HAP-1 (cell line): ENCODE measurements around the gene GABRB3.

Source experiments
- DNase-seq, 2 experiments: peaks; one replicate each; pipeline ENCODE4 v3.0.0-alpha.2; 2016 to 2020; ENCODE audit warnings: low spot score in 2 of 2
- H3K27me3 ChIP-seq: fragments of 250-450 bp; sonication (Bioruptor Pico); 2 replicates; pipeline ENCODE4 v1.5.1; 2020; ENCODE audit warnings: low read depth, mild to moderate bottlenecking, moderate library complexity
- H3K36me3 ChIP-seq: fragments of 250-450 bp; sonication (Bioruptor Pico); replicated peaks from 2 replicates; pipeline ENCODE4 v1.5.1; 2020; ENCODE audit warnings: mild to moderate bottlenecking
- H3K4me1 ChIP-seq: fragments of 250-450 bp; sonication (Bioruptor Pico); 2 replicates; pipeline ENCODE4 v1.5.1; 2020; ENCODE audit warnings: mild to moderate bottlenecking
- H3K4me3 ChIP-seq: fragments of 250-450 bp; sonication (Bioruptor Pico); 2 replicates; pipeline ENCODE4 v1.5.1; 2020; ENCODE audit warnings: mild to moderate bottlenecking, moderate library complexity
- H3K9me3 ChIP-seq: fragments of 250-450 bp; sonication (Bioruptor Pico); 2 replicates; pipeline ENCODE4 v1.5.1; 2020; ENCODE audit warnings: mild to moderate bottlenecking, moderate library complexity
- in situ Hi-C: fragments of 300-500 bp; cut with MboI; formaldehyde crosslinking; loops from 3 replicates; pipeline ENCODE4 v1.14.3; 2020; ENCODE audit warnings: low sequenced_read_pairs, inconsistent platforms, mixed read lengths

Gene GABRB3

DNA sequence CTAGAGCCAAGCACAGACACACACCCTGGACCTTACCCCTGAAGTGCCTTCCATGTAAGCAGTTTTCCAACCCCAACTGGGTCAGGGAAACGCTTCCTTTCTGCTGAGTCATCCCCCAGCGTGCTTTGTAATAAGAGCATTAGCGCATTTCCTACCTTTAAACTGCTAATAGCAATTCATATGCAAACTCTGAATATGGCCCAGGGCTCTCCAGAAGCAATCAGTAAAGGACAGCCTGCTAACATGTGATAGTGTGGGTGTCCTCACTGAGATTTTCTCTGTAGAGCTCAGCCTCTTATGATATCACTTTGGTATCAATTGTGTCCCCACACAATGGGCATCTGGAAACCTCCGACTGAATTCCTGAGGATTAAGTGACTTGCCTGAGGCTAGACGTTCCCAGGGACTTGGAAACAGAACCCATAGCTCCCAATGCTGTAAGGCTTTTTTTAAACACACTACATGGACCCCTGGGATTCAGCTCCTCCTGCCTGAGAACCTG lies 5.6 kb downstream of the GABRB3 start:
- peaks cover 66% of the 10 kb centered on the region for H3K4me1 ChIP-seq
- DNase-seq: peak; percentile 89 to 98
- peaks cover 8% of the 10 kb centered on the region for H3K36me3 ChIP-seq
- no peaks in the 10 kb centered on the region for H3K27me3 ChIP-seq
- in situ Hi-C loops: no loop called here
- H3K4me3 ChIP-seq: no peak overlapping the region
- no peaks in the 10 kb centered on the region for H3K9me3 ChIP-seq

- Histone ChIP-seq H3K27me3 (no peaks in the 10 kb centered on the region), H3K36me3 (peaks cover 8% of the 10 kb centered on the region), H3K4me1 (peaks cover 75% of the 10 kb centered on the region), H3K9me3 (no peaks in the 10 kb centered on the region), H3K4me3 (no peak overlapping the region)
- DNase-seq: no peak
- in situ Hi-C loops: no loop called here
Measured at GRCh38 chr15:26766262-26766661, 6.6 kb downstream of the GABRB3 start.

DNA sequence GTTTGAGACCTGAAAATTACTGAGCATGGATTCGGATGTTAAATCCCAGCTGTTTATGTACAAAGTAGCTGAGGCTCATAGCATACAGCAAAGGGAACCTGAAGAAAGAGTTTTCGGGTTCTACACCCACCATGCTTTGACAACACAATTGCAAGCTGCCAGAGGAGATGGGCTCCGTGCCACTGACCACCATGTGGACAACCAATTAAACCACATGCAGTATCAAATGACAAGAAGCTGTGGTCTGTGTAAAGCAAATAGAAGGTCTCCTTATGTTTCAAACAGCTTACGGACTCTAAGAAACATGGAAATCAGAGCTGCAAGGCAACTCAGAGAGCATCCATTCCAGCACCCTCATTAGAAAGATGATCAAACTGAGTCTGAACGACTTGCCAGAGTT lies 12.9 kb downstream of the GABRB3 start:
- no peak for DNase-seq
- no peak overlapping the region for H3K4me3 ChIP-seq
- peaks cover 40% of the 10 kb centered on the region for H3K4me1 ChIP-seq
- H3K27me3 ChIP-seq: no peaks in the 10 kb centered on the region
- in situ Hi-C loops: no loop called here
- no peaks in the 10 kb centered on the region for H3K9me3 ChIP-seq
- H3K36me3 ChIP-seq: no peaks in the 10 kb centered on the region; the same call in 1 of the 2 replicates

DNA sequence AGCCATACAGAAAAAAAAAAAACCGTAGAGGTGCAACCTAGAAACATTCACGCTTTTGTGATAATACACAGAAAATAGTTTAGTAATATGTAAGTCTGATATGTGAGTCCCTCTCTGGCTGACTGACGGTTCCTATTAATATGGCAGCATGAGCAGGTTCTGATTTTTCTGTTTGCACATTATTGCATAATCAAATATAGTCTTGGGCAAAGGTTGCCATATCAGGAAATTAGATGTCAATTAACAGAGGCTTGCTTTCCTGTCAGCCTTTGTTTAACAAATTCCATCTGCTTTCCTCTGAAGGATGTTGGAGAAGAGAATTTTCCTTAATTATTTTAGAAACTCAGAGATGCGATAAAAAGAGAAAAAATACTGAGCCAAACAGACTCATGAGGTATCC lies 14.8 kb downstream of the GABRB3 start:
- H3K4me1 ChIP-seq: peaks cover 34% of the 10 kb centered on the region
- H3K9me3 ChIP-seq: no peaks in the 10 kb centered on the region
- H3K27me3 ChIP-seq: no peaks in the 10 kb centered on the region
- H3K36me3 ChIP-seq: peaks cover 5% of the 10 kb centered on the region
- no peak for DNase-seq
- no peak overlapping the region for H3K4me3 ChIP-seq
- in situ Hi-C loops: no loop called here

- Histone ChIP-seq H3K9me3 (no peaks in the 10 kb centered on the region), H3K36me3 (peaks cover 5% of the 10 kb centered on the region), H3K4me3 (no peak overlapping the region), H3K4me1 (peaks cover 26% of the 10 kb centered on the region), H3K27me3 (no peaks in the 10 kb centered on the region)
- no peak for DNase-seq
- in situ Hi-C loops: no loop called here
Measured at GRCh38 chr15:26757141-26757540, 15.7 kb downstream of the GABRB3 start.

GRCh38 chr15:26744894-26745293 lies 28.0 kb downstream of the GABRB3 start:
- Histone ChIP-seq H3K4me1 (no peaks in the 10 kb centered on the region), H3K27me3 (no peaks in the 10 kb centered on the region), H3K4me3 (no peak overlapping the region), H3K36me3 (no peaks in the 10 kb centered on the region), H3K9me3 (no peaks in the 10 kb centered on the region)
- DNase-seq: no peak
- in situ Hi-C loops: no loop called here

GRCh38 chr15:26739791-26740190 lies 33.1 kb downstream of the GABRB3 start:
- in situ Hi-C loops: no loop called here
- no peak for DNase-seq

DNA sequence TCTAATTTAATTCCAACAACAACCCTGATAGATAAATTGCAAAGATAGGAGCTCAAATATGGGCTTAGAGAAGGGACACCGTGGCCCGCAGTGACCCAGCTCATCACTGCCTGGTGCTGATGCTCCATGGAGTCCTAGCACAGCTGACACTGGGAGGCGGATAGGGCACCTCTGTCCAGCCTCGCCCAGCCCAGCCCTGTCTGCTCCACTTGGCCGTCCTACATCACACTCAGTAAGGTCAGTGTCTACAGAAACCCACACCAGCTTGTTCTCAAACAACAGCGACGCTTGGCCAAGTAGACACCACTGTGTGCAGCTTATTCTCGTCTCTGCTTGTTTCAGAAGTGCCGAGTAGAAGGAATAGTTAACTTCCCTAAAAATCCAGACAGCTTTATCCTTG lies 33.9 kb downstream of the GABRB3 start:
- Histone ChIP-seq H3K9me3 (no peaks in the 10 kb centered on the region; the same call in 1 of the 2 replicates), H3K27me3 (no peaks in the 10 kb centered on the region), H3K36me3 (no peaks in the 10 kb centered on the region; the same call in 1 of the 2 replicates), H3K4me1 (peaks cover 5% of the 10 kb centered on the region), H3K4me3 (no peak overlapping the region)
- DNase-seq: no peak
- in situ Hi-C loops: no loop called here

More at GRCh38 chr15:26739791-26740190, 33.1 kb downstream of the GABRB3 start:
- Histone ChIP-seq H3K36me3 (no peaks in the 10 kb centered on the region; the same call in 1 of the 2 replicates), H3K27me3 (no peaks in the 10 kb centered on the region), H3K4me3 (no peak overlapping the region), H3K4me1 (peaks cover 5% of the 10 kb centered on the region), H3K9me3 (no peaks in the 10 kb centered on the region)

- in situ Hi-C loops: no loop called here
- no peak for DNase-seq
- Histone ChIP-seq H3K4me3 (no peak overlapping the region), H3K9me3 (no peaks in the 10 kb centered on the region; the same call in 1 of the 2 replicates), H3K27me3 (no peaks in the 10 kb centered on the region), H3K36me3 (no peaks in the 10 kb centered on the region; the same call in 1 of the 2 replicates), H3K4me1 (peaks cover 5% of the 10 kb centered on the region)
Measured at GRCh38 chr15:26736502-26737248, 36.2 kb downstream of the GABRB3 start.

DNA sequence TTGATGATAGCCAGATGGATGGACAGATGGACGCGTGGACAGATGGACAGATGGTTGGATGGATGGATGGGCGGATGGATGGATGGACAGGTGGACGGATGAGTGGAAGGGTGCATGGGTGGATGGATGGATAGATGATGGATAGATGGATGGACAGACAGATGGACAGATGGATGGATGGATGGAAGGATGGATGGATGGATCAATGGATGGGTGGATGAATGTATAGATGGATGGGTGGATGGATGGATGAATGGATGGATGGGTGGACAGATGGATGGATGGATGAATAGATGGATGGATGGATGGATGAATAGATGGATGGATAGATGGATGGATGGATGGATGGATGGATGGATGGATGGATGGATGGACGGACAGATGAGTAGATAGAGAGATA lies 40.9 kb downstream of the GABRB3 start:
- Histone ChIP-seq H3K9me3 (no peaks in the 10 kb centered on the region; the same call in 1 of the 2 replicates), H3K4me1 (no peaks in the 10 kb centered on the region), H3K4me3 (no peak overlapping the region), H3K27me3 (no peaks in the 10 kb centered on the region), H3K36me3 (no peaks in the 10 kb centered on the region; the same call in 1 of the 2 replicates)
- DNase-seq: no peak
- in situ Hi-C loops: no loop called here

DNA sequence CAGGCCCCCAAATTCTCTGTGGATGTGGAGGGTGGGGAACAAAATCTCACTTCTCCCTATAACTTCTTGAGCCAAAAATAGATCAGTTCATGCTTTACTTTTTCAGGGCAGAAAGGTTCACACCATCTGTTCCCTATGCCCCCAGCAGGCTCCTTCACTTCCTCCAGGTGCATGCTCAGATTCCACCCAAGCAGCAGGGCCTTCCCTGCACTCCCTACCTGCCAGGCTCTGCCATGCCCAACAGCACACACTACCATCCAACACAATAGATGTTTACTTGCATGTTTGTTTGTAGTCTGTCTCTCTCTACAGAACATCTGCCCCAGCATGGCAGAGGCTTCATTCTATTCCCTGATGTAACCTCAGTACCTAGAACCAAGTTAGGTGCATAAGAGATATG lies 43.3 kb downstream of the GABRB3 start:
- Histone ChIP-seq H3K4me3 (no peak overlapping the region), H3K36me3 (no peaks in the 10 kb centered on the region), H3K4me1 (no peaks in the 10 kb centered on the region), H3K27me3 (no peaks in the 10 kb centered on the region), H3K9me3 (no peaks in the 10 kb centered on the region; the same call in 1 of the 2 replicates)
- DNase-seq: no peak
- in situ Hi-C loops: no loop called here

DNA sequence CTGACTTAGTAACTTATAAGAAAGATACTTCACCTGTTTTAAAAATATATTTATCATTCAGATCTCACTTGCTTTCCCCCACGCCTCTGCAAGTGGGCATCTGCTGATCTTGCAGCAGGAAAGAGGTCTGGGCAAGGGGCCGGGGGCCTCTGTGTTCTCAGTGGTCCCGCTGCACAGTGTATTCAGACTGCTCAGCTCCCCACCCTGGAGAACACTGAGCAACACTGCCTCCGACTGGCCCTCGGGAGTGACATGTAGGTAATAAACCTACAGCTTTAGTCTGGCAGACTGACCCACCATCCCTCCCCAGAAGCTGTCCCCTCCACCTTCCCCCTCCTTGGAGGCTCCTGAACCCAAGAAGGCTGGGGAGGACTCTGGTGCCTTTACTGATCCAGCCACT lies 43.8 kb downstream of the GABRB3 start:
- peaks cover 3% of the 10 kb centered on the region for H3K4me1 ChIP-seq
- H3K4me3 ChIP-seq: no peak overlapping the region
- H3K27me3 ChIP-seq: no peaks in the 10 kb centered on the region
- in situ Hi-C loops: no loop called here
- no peaks in the 10 kb centered on the region for H3K36me3 ChIP-seq
- no peak for DNase-seq
- H3K9me3 ChIP-seq: no peaks in the 10 kb centered on the region; the same call in 1 of the 2 replicates

DNA sequence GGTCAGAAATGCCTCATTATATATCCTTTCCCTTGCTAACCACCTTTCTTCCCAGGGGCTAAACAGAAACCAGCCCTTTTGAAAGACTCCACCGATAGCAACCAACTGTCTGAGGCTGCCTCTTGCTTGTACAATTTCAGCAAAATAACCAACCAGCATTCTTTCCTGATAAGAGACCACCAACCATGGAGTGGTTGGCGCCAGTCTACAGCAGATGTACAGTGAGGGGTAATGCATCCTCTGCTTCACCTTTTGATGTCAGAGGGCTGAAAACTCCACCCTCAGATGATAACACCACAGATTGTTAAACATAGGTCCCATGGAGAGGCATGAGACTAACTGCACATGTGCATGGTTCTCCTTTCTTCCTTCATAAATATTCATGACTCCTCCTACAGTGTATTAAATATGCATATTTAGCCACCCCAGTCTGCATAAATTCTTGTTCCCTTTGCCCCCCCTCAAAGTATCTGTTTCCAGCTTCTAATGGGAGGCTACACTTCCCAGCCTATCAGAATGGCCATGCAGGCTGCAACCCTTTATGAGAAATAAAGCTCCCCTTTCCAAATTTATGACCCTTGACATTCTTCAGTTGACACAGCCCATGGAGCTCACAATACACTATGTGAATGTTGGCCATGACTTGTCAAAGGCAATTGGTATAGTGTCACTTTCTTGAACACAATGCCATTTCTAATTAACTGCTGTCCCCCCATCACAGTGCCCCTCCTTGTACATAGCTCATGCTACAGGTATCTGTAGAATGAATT lies 48.3 kb downstream of the GABRB3 start:
- in situ Hi-C loops: no loop called here
- H3K9me3 ChIP-seq: no peaks in the 10 kb centered on the region
- peaks cover 32% of the 10 kb centered on the region for H3K4me1 ChIP-seq

GRCh38 chr15:26722621-26723160 lies 50.2 kb downstream of the GABRB3 start:
- Histone ChIP-seq H3K36me3 (peaks cover 3% of the 10 kb centered on the region; the same call in 1 of the 2 replicates), H3K4me1 (peaks cover 32% of the 10 kb centered on the region), H3K27me3 (no peaks in the 10 kb centered on the region), H3K4me3 (no peak overlapping the region), H3K9me3 (no peaks in the 10 kb centered on the region)
- DNase-seq: peak; percentile 88 to 92
- in situ Hi-C loops: no loop called here

More for the DNA sequence above, 48.3 kb downstream of the GABRB3 start:
- H3K4me3 ChIP-seq: no peak overlapping the region
- DNase-seq: no peak
- no peaks in the 10 kb centered on the region for H3K27me3 ChIP-seq
- peaks cover under 1% of the 10 kb centered on the region; the same call in 1 of the 2 replicates for H3K36me3 ChIP-seq
